ENCODE results near the gene NPDC1. TPM values are rescaled to one million over a fixed set of nuclear protein-coding genes. Genes with fewer than 3 reads are reported as not detected.
A peak's percentile ranks its signal among the peaks of the same experiment; 100 is the strongest.

NPDC1 gene
- total RNA-seq, 1 experiment from 2014 or later, result 89.8 TPM

GRCh38 chr9:137088121-137088520 lies 42.1 kb upstream of the NPDC1 start:
- Histone ChIP-seq H3K4me2 (peak overlapping the region; percentile 87), H3K9me3 (ENCODE audit: insufficient read depth, low read depth) (no peaks in the 10 kb centered on the region), H3K4me1 (replicated peaks; ENCODE audit: insufficient read depth) (peaks cover 35% of the 10 kb centered on the region), H3K27ac (no peak overlapping the region), H3K4me3 (peak overlapping the region; percentile 74; the same call in 1 of the 2 replicates), H3K9me2 (ENCODE audit: insufficient read depth) (no peaks in the 10 kb centered on the region), H3F3A (ENCODE audit: insufficient read depth, low read depth) (peaks cover 28% of the 10 kb centered on the region), H3K79me2 (ENCODE audit: low read depth) (peaks cover 14% of the 10 kb centered on the region), H4K20me1 (ENCODE audit: insufficient read depth) (0 out of 2 replicates have a peak, but pooled peaks cover 4% of the 10 kb centered on the region), H3K36me3 (ENCODE audit: low read depth) (no peaks in the 10 kb centered on the region), H3K27me3 (ENCODE audit: insufficient read depth, low read depth) (no peaks in the 10 kb centered on the region), H2AFZ (no peak overlapping the region)
- TF ChIP-seq, protein P1, sequence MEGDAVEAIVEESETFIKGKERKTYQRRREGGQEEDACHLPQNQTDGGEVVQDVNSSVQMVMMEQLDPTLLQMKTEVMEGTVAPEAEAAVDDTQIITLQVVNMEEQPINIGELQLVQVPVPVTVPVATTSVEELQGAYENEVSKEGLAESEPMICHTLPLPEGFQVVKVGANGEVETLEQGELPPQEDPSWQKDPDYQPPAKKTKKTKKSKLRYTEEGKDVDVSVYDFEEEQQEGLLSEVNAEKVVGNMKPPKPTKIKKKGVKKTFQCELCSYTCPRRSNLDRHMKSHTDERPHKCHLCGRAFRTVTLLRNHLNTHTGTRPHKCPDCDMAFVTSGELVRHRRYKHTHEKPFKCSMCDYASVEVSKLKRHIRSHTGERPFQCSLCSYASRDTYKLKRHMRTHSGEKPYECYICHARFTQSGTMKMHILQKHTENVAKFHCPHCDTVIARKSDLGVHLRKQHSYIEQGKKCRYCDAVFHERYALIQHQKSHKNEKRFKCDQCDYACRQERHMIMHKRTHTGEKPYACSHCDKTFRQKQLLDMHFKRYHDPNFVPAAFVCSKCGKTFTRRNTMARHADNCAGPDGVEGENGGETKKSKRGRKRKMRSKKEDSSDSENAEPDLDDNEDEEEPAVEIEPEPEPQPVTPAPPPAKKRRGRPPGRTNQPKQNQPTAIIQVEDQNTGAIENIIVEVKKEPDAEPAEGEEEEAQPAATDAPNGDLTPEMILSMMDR (conservative IDR thresholded peaks at IDR 0.05), result no peak
- no peak for TF ChIP-seq EZH2 (IDR thresholded peaks at IDR 0.05; ENCODE audit: low read depth)
- intact Hi-C loops (cut with micrococcal nuclease; ENCODE audit: unreplicated experiment), result no loop called here
- POLR2A ChIA-PET (ENCODE audit: unreplicated experiment), result interaction anchor here (0.6 kb wide), 2 partner anchors 20 to 110 kb away, joined by 3 to 4 read pairs; no protein-coding TSS in a partner anchor
- no TSS peak for BruUV-seq (replicated peaks)
- peak in 1 of 2 experiments; percentile 9 for DNase-seq
- CTCF ChIA-PET, result no interaction called here

GRCh38 chr9:137087409-137087925 lies 41.5 kb upstream of the NPDC1 start:
- no peaks in the 10 kb centered on the region for H3K36me3 ChIP-seq (ENCODE audit: low read depth)
- peaks cover 14% of the 10 kb centered on the region for H3K79me2 ChIP-seq (ENCODE audit: low read depth)
- ChIA-PET CTCF (no interaction called here), POLR2A (ENCODE audit: unreplicated experiment) (interaction anchor here (0.5 to 2.1 kb wide), 5 partner anchors 17 to 215 kb away, joined by 3 to 15 read pairs (median 4); partner anchors contain the start of genes NRARP and SAPCD2)
- H3K27me3 ChIP-seq (ENCODE audit: insufficient read depth, low read depth), result no peaks in the 10 kb centered on the region
- 0 out of 2 replicates have a peak, but pooled peaks cover 4% of the 10 kb centered on the region for H4K20me1 ChIP-seq (ENCODE audit: insufficient read depth)
- peaks cover 39% of the 10 kb centered on the region for H3K4me1 ChIP-seq (replicated peaks; ENCODE audit: insufficient read depth)
- H3K9me3 ChIP-seq (ENCODE audit: insufficient read depth, low read depth), result no peaks in the 10 kb centered on the region
- peak in 1 of 2 experiments; percentile 17 for DNase-seq
- BruUV-seq (replicated peaks), result TSS peak; percentile 24
- H3F3A ChIP-seq (ENCODE audit: insufficient read depth, low read depth), result peaks cover 33% of the 10 kb centered on the region
- H3K4me3 ChIP-seq, result peak overlapping the region; percentile 74
- no peaks in the 10 kb centered on the region for H3K9me2 ChIP-seq (ENCODE audit: insufficient read depth)
- H3K4me2 ChIP-seq, result peak overlapping the region; percentile 87
- H2AFZ ChIP-seq, result peak overlapping the region; percentile 91
- TF ChIP-seq, protein P1 (conservative IDR thresholded peaks at IDR 0.05), result no peak
- TF ChIP-seq EZH2 (IDR thresholded peaks at IDR 0.05; ENCODE audit: low read depth), result no peak
- intact Hi-C loops (cut with micrococcal nuclease; ENCODE audit: unreplicated experiment), result no loop called here
- 0 out of 2 replicates have a peak overlapping the region, but pooled peaks have one; percentile 22 for H3K27ac ChIP-seq

DNA sequence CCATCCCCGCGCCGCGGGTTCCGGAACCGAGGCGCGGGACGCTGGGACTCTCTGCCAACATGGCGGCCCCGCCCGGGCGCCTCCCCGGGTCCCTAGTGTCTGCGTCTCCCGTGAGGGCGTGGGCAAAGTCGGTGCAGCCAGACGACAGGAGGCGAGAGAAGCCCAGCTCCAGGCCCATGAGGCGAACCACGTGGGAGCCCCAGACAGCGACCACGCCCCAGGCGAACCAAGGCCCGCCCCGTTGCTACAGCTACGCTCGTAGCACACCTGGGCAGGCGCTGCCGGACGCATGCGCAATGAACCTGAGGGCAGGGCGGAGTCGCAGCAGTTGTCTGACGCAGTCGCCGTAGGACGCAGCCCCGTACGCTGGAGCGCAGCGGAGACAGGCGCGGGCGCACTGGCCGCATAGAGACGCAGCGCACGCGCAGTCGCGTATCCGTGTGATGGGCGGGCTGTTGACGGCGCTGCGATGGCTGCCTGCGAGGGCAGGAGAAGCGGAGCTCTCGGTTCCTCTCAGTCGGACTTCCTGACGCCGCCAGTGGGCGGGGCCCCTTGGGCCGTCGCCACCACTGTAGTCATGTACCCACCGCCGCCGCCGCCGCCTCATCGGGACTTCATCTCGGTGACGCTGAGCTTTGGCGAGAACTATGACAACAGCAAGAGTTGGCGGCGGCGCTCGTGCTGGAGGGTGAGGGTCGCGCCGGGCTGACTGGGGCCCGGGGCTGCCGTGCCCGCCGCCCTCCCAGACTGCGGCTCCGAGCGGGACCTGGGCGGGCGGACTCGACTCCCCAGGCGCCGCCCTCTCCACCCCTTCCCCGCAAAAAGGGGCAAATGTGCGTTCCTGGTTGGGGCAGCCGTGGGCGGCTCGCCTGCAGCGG lies 40.8 kb upstream of the NPDC1 start, which contains the start of gene MAN1B1:
TSS of gene MAN1B1 (plus strand) at position 455 of the 878 bp plus-strand sequence. CDS start at position 470, 15 bp downstream.
- CTCF ChIA-PET, result interaction anchor here (0.6 to 1.5 kb wide), 5 partner anchors 19 to 448 kb away, joined by 3 to 5 read pairs (median 3); no protein-coding TSS in a partner anchor
- no peak for TF ChIP-seq EZH2 (IDR thresholded peaks at IDR 0.05; ENCODE audit: low read depth)
- TF ChIP-seq, protein P1 (conservative IDR thresholded peaks at IDR 0.05), result no peak
- Histone ChIP-seq H3F3A (ENCODE audit: insufficient read depth, low read depth) (peaks cover 33% of the 10 kb centered on the region), H3K27ac (peak within 1 kb of the TSS; percentile 80), H3K27me3 (ENCODE audit: insufficient read depth, low read depth) (no peaks in the 10 kb centered on the region), H3K9me3 (ENCODE audit: insufficient read depth, low read depth) (no peaks in the 10 kb centered on the region), H3K9me2 (ENCODE audit: insufficient read depth) (no peaks in the 10 kb centered on the region), H3K4me2 (peak within 1 kb of the TSS; percentile 87), H3K4me3 (peak within 1 kb of the TSS; percentile 88), H2AFZ (peak within 1 kb of the TSS; percentile 91), H3K4me1 (replicated peaks; ENCODE audit: insufficient read depth) (peaks cover 39% of the 10 kb centered on the region), H3K79me2 (ENCODE audit: low read depth) (peaks cover 14% of the 10 kb centered on the region), H4K20me1 (ENCODE audit: insufficient read depth) (0 out of 2 replicates have a peak, but pooled peaks cover 4% of the 10 kb centered on the region), H3K36me3 (ENCODE audit: low read depth) (no peaks in the 10 kb centered on the region)
- BruUV-seq (replicated peaks), result no TSS peak
- peak; percentile 97 to 100 for DNase-seq
- intact Hi-C loops (cut with micrococcal nuclease; ENCODE audit: unreplicated experiment), result loop anchor here (1.0 kb wide), 1 partner anchor 16 kb away; the partner anchor contains the start of gene SAPCD2
- POLR2A ChIA-PET (ENCODE audit: unreplicated experiment), result interaction anchor here (0.5 to 2.1 kb wide), 14 partner anchors 16 to 830 kb away, joined by 3 to 20 read pairs (median 6); partner anchors contain the start of genes NRARP, SAPCD2 and TUBB4B
